ENCODE results near the gene TOPBP1. TPM values are rescaled to one million over a fixed set of nuclear protein-coding genes. Genes with fewer than 3 reads are reported as not detected.
"Not testable (repeated sequence)": the region's sequence is repeated elsewhere in the genome, so short reads cannot be mapped to it uniquely, and the experiment has no call there.

TOPBP1 gene
- total RNA-seq, 1 donor from 2014 or later: 31.7 TPM

DNA sequence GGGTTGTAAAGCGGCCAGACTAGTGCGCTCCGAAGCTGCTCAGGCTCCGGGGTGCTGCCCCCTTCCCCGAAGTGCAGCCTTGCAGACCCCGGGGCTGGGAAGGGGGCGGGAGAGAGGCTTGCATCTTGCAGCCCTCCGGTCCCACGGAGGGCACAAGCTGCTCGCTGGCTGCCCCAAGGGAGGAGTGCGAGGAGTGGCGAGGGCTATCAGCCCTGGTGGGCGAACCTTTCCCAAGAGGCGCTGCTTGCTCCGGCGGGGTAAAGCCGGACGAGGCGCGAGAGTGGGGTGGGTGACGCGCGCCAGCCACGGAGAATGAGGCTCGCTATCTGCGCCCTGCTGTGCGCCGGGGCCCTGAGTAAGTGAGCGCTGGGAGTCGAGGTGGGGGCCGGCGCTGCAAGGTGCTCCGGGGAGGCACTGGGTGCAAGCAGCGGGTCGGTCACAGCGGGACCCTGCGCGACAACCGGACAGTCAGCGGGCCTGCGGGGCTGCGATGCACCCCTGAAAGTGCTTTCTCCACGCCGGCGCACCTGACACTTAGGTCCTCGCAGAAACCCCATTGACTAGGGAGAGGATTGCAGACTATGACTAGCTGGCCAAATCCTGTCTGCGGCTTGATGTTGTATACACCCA, 12.7 kb upstream of the TOPBP1 start:
- no peak for DNase-seq (ENCODE audit: low read depth, low spot score)

DNA sequence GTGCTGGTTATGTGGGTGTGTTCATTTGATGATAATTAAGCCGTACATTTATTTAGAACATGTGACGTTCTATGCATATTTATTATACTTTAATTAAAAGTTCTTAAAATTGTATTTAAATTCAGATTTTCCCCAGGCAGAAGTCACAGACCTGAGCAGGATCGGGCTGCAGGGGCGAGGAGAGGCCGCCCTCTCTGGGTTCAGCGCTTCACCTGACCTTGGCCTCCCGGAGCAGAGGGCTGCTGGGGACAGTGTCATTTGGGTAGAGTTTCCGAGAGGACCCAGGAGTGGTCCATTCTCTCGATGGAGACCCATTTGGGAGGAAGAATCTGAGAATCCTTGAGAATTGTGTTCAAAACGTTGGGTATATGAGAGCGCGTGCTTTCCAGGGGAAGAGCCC, 12.0 kb upstream of the TOPBP1 start:
- DNase-seq (ENCODE audit: low read depth, low spot score): no peak

- no peak for DNase-seq (ENCODE audit: low read depth, low spot score)
These were observed 10.7 kb upstream of the TOPBP1 start for GRCh38 chr3:133672461-133672860.

DNA sequence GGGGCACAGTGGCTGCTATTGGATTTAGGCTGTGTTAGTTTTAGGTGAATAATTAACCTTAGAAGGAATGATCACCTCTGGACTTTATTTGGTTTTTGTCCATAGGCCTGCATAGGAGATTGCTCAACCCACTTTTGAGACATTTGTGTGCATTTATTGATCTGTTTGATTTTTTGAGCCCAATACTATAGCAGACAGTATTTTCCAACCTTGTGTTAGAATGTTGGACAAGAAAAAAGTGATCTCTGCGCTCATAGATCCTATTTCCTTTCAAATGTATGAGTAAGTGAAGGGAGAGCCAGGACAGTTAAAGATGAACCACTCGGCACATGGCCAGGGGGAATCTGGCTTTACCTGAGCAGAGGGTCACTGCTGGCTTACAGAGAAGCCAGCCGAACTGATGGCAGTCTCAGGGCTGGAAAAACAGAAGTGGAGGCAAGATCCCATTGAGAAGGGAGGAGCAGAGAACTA, 8.8 kb upstream of the TOPBP1 start:
- DNase-seq (ENCODE audit: low read depth, low spot score): no peak

- no peak for DNase-seq (ENCODE audit: low read depth, low spot score)
These were observed 8.3 kb upstream of the TOPBP1 start for GRCh38 chr3:133669949-133670524.

- DNase-seq (ENCODE audit: low read depth, low spot score): no peak
These were observed 5.4 kb upstream of the TOPBP1 start for GRCh38 chr3:133667118-133667517.

- not testable (repeated sequence) for DNase-seq (ENCODE audit: low read depth, low spot score)
These were observed 3.4 kb upstream of the TOPBP1 start for GRCh38 chr3:133665188-133665587.

DNA sequence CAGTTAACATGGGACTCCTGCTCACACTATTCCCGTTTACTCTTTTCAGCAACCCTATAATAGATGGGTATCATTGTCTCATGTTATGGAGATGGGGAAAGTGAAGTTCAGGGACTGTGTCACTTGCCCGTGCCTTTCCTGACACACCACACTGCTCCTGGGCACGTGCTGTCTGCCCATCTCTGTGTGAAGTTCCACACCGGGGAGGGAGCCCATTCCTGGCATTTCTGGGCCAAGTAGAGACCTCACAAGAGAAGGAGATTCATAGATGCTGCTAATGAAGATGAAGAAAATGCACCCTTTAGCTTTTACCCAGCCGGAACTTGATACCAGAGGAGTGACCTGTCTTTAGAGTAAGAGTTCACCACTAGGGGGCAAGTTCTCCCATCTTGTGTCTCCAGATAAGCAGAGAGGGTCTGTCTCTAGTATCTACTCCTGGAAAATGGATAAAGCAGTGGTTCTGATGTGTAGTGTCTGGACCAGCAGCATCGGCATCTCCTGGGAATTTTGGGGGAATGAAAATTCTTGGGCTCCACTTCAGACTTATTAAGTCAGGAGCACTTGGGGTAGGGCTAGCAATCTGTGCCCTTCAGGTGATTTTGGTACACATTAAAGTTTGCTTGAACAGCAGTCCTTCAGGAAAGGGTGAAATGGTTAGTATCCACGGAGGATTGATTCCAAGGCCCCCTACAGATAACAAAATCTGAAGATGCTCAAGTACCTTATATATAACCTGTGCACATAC, 2.0 kb upstream of the TOPBP1 start:
- no peak for DNase-seq (ENCODE audit: low read depth, low spot score)

GRCh38 chr3:133662278-133662651, 524 bp upstream of the TOPBP1 start:
- DNase-seq (ENCODE audit: low read depth, low spot score): no peak

GRCh38 chr3:133659806-133660205, 1.9 kb downstream of the TOPBP1 start:
- no peak for DNase-seq (ENCODE audit: low read depth, low spot score)

DNA sequence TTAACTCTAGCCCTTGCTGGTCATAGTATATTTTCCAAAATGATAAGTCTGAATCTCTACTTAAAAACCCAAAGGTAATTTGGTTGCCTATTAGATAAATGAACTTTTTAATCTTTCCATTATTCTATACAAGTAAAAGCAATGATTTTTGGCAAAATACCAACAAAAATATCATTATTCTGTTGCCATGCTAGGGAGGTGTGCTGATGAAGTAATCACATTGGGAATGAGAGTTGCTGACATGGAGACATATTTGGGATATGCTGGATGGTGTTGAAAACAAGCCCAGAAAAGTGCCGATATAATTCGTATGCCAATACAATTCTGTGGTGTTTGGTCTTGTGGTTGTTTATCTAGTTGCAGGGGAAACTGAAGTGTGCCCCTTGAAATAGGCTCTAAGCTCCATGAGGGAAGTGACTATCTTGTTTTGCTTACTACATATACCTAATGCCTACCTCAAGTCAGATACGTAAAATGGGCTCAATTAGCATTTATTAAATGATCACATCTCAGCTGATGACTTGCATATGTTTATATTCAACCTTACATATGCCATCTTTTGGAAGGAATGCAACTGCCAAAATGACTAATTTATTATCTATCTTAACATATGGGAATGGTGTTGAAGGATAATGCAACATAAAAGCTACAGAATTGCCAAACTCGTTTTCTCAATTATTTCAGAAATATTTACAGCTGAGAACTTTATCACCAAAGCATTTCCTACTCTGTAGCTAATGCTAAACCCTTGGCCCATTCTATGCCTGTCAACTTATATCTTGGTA, 5.8 kb downstream of the TOPBP1 start:
- DNase-seq (ENCODE audit: low read depth, low spot score): no peak

DNA sequence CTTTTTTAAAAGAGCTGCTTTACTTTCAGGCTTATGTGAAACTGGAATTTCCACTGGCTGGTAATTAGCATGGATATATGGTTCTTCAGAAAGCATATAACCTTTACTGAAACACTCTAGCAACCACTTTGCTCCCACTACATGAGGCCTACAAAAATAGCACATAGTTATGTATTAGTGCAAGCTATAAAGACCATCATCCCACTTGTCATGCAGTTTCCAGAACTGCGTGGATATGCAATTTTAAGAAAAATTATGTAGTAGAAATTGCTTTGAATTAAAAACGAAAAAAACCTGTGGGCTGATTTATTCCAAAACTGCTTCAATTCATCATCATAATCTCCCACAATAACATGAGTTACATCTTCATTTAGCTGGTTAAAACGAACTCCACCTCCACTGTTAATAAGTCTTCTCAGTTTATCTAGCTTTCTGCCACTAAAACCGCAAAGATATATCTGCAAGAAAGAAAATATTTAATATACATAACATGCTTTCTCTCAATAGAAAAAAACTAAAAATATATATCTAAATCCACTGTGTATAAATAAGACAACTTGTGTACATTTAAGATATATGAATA, 12.2 kb downstream of the TOPBP1 start:
- DNase-seq (ENCODE audit: low read depth, low spot score): no peak

DNA sequence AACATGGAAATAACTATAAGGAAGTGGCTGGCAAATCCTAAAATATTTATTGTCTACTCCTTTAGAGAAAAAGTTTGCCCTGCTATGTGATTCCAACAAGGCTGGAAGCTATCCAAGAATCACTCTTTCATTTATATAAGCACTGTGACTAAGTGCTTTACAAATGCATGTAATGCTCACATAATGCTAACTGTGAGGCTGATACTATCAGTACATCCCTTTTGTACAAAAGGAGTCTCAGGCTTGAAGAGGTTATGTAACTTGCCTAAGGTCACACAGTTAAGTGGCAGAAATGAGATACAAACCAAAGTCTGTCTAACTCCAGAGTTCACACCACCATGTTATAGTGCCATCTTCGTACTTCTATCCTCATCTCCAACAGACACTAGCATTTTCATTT, 17.0 kb downstream of the TOPBP1 start:
- DNase-seq (ENCODE audit: low read depth, low spot score): peak; percentile 72

DNA sequence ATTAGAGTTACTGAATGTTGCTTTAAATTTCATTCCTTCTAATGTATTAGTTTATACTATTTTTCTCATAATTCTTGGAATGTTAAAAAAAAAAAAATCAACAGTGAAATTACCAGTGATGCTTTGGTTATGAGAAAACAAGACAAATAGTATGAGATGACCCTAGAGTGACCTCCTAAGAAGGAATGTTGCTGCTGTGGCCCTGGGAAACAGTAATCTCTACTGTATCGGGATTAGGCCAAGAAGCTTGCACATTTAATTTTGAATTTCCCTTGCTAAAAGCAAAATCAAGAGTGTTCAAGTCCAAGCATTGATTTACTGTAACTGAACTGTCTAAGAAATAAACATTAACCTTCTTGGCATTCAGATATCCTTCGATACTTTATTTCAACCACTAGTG, 18.1 kb downstream of the TOPBP1 start:
- no peak for DNase-seq (ENCODE audit: low read depth, low spot score)

DNA sequence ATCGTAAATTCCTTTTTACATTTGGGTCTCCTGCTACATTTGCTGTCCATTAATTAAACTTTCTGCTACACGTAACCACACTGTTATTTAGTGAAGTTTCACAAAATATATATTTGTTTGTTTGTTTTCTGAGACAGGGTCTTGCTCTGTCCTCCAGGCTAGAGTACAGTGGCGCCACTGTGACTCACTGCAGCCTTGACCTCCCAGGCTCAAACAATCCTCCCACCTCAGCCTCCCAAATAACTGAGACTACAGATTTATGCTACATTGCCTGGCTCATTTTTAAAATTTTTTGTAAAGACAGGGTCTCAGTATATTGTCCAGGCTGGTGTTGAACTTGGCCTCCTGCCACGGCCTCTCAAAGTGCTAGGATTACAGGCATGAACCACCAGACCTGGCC, 20.5 kb downstream of the TOPBP1 start:
- DNase-seq (ENCODE audit: low read depth, low spot score): no peak

GRCh38 chr3:133633439-133633838, 28.3 kb downstream of the TOPBP1 start:
- no peak for DNase-seq (ENCODE audit: low read depth, low spot score)

GRCh38 chr3:133629146-133629545, 32.6 kb downstream of the TOPBP1 start:
- DNase-seq (ENCODE audit: low read depth, low spot score): no peak

- no peak for DNase-seq (ENCODE audit: low read depth, low spot score)
These were observed 34.0 kb downstream of the TOPBP1 start for GRCh38 chr3:133627789-133628188.

- no peak for DNase-seq (ENCODE audit: low read depth, low spot score)
These were observed 41.5 kb downstream of the TOPBP1 start for GRCh38 chr3:133620066-133620784.

- DNase-seq (ENCODE audit: low read depth, low spot score): no peak
These were observed 50.2 kb downstream of the TOPBP1 start for GRCh38 chr3:133611534-133611933.

DNA sequence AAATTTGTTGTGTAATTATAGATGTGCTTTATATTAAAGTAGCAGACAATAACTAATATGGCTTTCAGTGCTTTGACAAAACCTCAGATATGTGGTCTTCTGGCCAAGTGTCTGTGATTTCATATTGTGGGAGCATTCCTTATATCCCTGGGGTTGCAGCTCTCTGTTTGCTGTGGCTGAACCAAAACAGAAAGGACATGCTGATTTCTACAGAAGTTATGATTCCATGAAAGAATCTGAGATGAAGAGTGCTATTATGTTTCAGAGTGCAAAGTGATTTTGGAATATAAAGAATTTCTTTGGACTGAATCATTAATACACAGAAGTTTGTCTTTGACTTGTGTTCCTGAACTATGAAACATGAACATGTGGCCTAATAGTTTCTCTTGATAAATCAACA, 51.7 kb downstream of the TOPBP1 start:
- DNase-seq (ENCODE audit: low read depth, low spot score): no peak
